ENCODE results near the gene EEF1AKMT1. TPM values are rescaled to one million over a fixed set of nuclear protein-coding genes. Genes with fewer than 3 reads are reported as not detected.

The EEF1AKMT1 gene
- total RNA-seq, 1 donor from 2014 or later, result 6.9 TPM

- no peak for TF ChIP-seq POLR2AphosphoS5 (IDR thresholded peaks at IDR 0.05; ENCODE audit: insufficient read depth in 1 of 2, low read depth in 1 of 2)
- no peak for TF ChIP-seq POLR2A (IDR thresholded peaks at IDR 0.05)
- TF ChIP-seq CTCF (IDR thresholded peaks at IDR 0.05), result no peak
- intact Hi-C loops (cut with DNase I), result loop anchor here (10.0 kb wide), 1 partner anchor 75 kb away; the partner anchor contains the start of gene EEF1AKMT1
- no peaks in the 10 kb centered on the region for H3K9me3 ChIP-seq
These were observed 73.5 kb downstream of the EEF1AKMT1 start for GRCh38 chr13:20700288-20700687.

GRCh38 chr13:20699715-20700114 is 74.0 kb downstream of the EEF1AKMT1 start:
- peak in 1 of 2 donors; percentile 22 for DNase-seq (ENCODE audit: extremely low spot score in 2 of 2)
- H3K4me1 ChIP-seq, result peaks cover 21% of the 10 kb centered on the region
- no peaks in the 10 kb centered on the region for H3K36me3 ChIP-seq
- no peaks in the 10 kb centered on the region for H3K27me3 ChIP-seq
- intact Hi-C loops (cut with DNase I), result loop anchor here (10.0 kb wide), 1 partner anchor 75 kb away; the partner anchor contains the start of gene EEF1AKMT1
- no peak overlapping the region for H3K4me3 ChIP-seq
- no peak overlapping the region for H3K27ac ChIP-seq
- TF ChIP-seq CTCF (IDR thresholded peaks at IDR 0.05) (no peak), POLR2AphosphoS5 (IDR thresholded peaks at IDR 0.05; ENCODE audit: insufficient read depth in 1 of 2, low read depth in 1 of 2) (no peak), POLR2A (IDR thresholded peaks at IDR 0.05) (no peak)
- H3K9me3 ChIP-seq, result no peaks in the 10 kb centered on the region

More at GRCh38 chr13:20700288-20700687, 73.5 kb downstream of the EEF1AKMT1 start:
- Histone ChIP-seq H3K36me3 (no peaks in the 10 kb centered on the region), H3K27ac (no peak overlapping the region), H3K4me1 (peaks cover 24% of the 10 kb centered on the region), H3K27me3 (no peaks in the 10 kb centered on the region), H3K4me3 (no peak overlapping the region)
- peak in 1 of 2 donors; percentile 13 for DNase-seq (ENCODE audit: extremely low spot score in 2 of 2)

- no peaks in the 10 kb centered on the region for H3K4me1 ChIP-seq
- no peaks in the 10 kb centered on the region for H3K27me3 ChIP-seq
- H3K4me3 ChIP-seq, result no peak overlapping the region
- TF ChIP-seq CTCF (IDR thresholded peaks at IDR 0.05), result no peak
- TF ChIP-seq POLR2A (IDR thresholded peaks at IDR 0.05), result no peak
- TF ChIP-seq POLR2AphosphoS5 (IDR thresholded peaks at IDR 0.05; ENCODE audit: insufficient read depth in 1 of 2, low read depth in 1 of 2), result no peak
- intact Hi-C loops (cut with DNase I), result no loop called here
- no peaks in the 10 kb centered on the region for H3K36me3 ChIP-seq
- no peak overlapping the region for H3K27ac ChIP-seq
- H3K9me3 ChIP-seq, result no peaks in the 10 kb centered on the region
- no peak for DNase-seq (ENCODE audit: extremely low spot score in 2 of 2)
These were observed 77.7 kb downstream of the EEF1AKMT1 start for GRCh38 chr13:20696073-20696472.

GRCh38 chr13:20691616-20692015 is 82.1 kb downstream of the EEF1AKMT1 start:
- intact Hi-C loops (cut with DNase I), result no loop called here
- TF ChIP-seq POLR2AphosphoS5 (IDR thresholded peaks at IDR 0.05; ENCODE audit: insufficient read depth in 1 of 2, low read depth in 1 of 2) (no peak), POLR2A (IDR thresholded peaks at IDR 0.05) (no peak), CTCF (IDR thresholded peaks at IDR 0.05) (no peak)
- no peak for DNase-seq (ENCODE audit: extremely low spot score in 2 of 2)

GRCh38 chr13:20689291-20689690 is 84.5 kb downstream of the EEF1AKMT1 start:
- intact Hi-C loops (cut with DNase I), result no loop called here
- DNase-seq (ENCODE audit: extremely low spot score in 2 of 2), result no peak
- H3K27me3 ChIP-seq, result no peaks in the 10 kb centered on the region
- no peaks in the 10 kb centered on the region for H3K36me3 ChIP-seq
- H3K4me3 ChIP-seq, result no peak overlapping the region
- H3K27ac ChIP-seq, result no peak overlapping the region
- TF ChIP-seq CTCF (IDR thresholded peaks at IDR 0.05), result no peak
- no peak for TF ChIP-seq POLR2A (IDR thresholded peaks at IDR 0.05)
- TF ChIP-seq POLR2AphosphoS5 (IDR thresholded peaks at IDR 0.05; ENCODE audit: insufficient read depth in 1 of 2, low read depth in 1 of 2), result no peak
- H3K4me1 ChIP-seq, result no peaks in the 10 kb centered on the region
- H3K9me3 ChIP-seq, result no peaks in the 10 kb centered on the region

More at GRCh38 chr13:20691616-20692015, 82.1 kb downstream of the EEF1AKMT1 start:
- Histone ChIP-seq H3K9me3 (no peaks in the 10 kb centered on the region), H3K36me3 (no peaks in the 10 kb centered on the region), H3K4me3 (no peak overlapping the region), H3K4me1 (no peaks in the 10 kb centered on the region), H3K27ac (no peak overlapping the region), H3K27me3 (no peaks in the 10 kb centered on the region)

Data from vagina (tissue), 2 donors.